Fibroblast of lung (primary cell): ENCODE results near the gene CAMTA1.

Source experiments
- CTCF ChIP-seq, 2 donors: IDR thresholded peaks in 1 of 2; conservative IDR thresholded peaks in 1 of 2; 1 replicate in 1 of 2; 2 replicates in 1 of 2; pipeline ENCODE4 v1.5.1; 2011 to 2012; ENCODE audit warnings: low read length in 2 of 2, control low read depth in 1 of 2, inconsistent platforms in 1 of 2, low read depth in 1 of 2, mild to moderate bottlenecking in 1 of 2
- EZH2 ChIP-seq: IDR thresholded peaks from 2 replicates; pipeline ENCODE4 v1.5.1; 2012; ENCODE audit warnings: low read length, control low read depth, mild to moderate bottlenecking; ENCODE audit errors: missing control alignments

- TF ChIP-seq CTCF (conservative IDR thresholded peaks at IDR 0.05 in 1 of 2, IDR thresholded peaks at IDR 0.05 in 1 of 2; ENCODE audit: low read depth in 1 of 2, low read length in 2 of 2): no peak
- no peak for TF ChIP-seq EZH2
Observed at GRCh38 chr1:7476861-7477547, 691.8 kb downstream of the CAMTA1 start.
